H1 (cell line): ENCODE results near the gene CDYL. TPM values are rescaled to one million over a fixed set of nuclear protein-coding genes. Genes with fewer than 3 reads are reported as not detected.

Experiments used
- CTCF ChIA-PET: fragments of 300-600 bp; sonication (Branson Sonifier 250); formaldehyde crosslinking; loops from one replicate; lab custom pipeline; 2021; ENCODE audit not compliant: partially characterized antibody; lab: Charles Lee
- POLR2A ChIA-PET: fragments of 300-600 bp; sonication (Branson Sonifier 250); formaldehyde crosslinking; loops from one replicate; lab custom pipeline; 2021; ENCODE audit warnings: inconsistent platforms; ENCODE audit not compliant: partially characterized antibody; lab: Charles Lee
- DNase-seq, 2 experiments: peaks; one replicate each; pipeline versions ENCODE4 v3.0.0 to v3.0.0-alpha.2; 2010 to 2022; ENCODE audit warnings: low spot score in 2 of 2, low read depth in 1 of 2, mixed read lengths in 1 of 2
- FAIRE-seq: peaks from 2 replicates; lab custom pipeline; 2011; peaks lifted over from hg19 to GRCh38; lab: Jason Lieb, UNC
- H2AFZ ChIP-seq: 2 replicates; pipeline ENCODE4 v1.8.1; 2012; ENCODE audit warnings: low read length, inconsistent platforms
- H2AK5ac ChIP-seq: 2 replicates; pipeline ENCODE4 v1.6.1; 2013; ENCODE audit warnings: low read depth, low read length
- H2BK120ac ChIP-seq: replicated peaks from 2 replicates; pipeline ENCODE3; 2013; ENCODE audit warnings: low read depth, low read length, inconsistent platforms
- H2BK12ac ChIP-seq: 2 replicates; pipeline ENCODE4 v1.6.1; 2013; ENCODE audit warnings: low read depth, low read length
- H2BK15ac ChIP-seq: 2 replicates; pipeline ENCODE4 v1.6.1; 2013; ENCODE audit warnings: low read length
- H2BK20ac ChIP-seq: 2 replicates; pipeline ENCODE4 v1.6.1; 2013; ENCODE audit warnings: low read length
- H2BK5ac ChIP-seq: 2 replicates; pipeline ENCODE4 v1.6.1; 2013; ENCODE audit warnings: low read depth, low read length
- H3K14ac ChIP-seq: 2 replicates; pipeline ENCODE4 v1.6.1; 2013; ENCODE audit warnings: inconsistent platforms; ENCODE audit not compliant: insufficient read length
- H3K18ac ChIP-seq: 2 replicates; pipeline ENCODE4 v1.6.1; 2013; ENCODE audit warnings: low read length; ENCODE audit errors: extremely low read depth
- H3K23ac ChIP-seq: 2 replicates; pipeline ENCODE4 v1.6.1; 2013; ENCODE audit warnings: inconsistent platforms; ENCODE audit not compliant: insufficient read length
- H3K23me2 ChIP-seq: 2 replicates; pipeline ENCODE4 v1.6.1; 2013; ENCODE audit warnings: low read depth, low read length
- H3K27ac ChIP-seq: 2 replicates; pipeline ENCODE4 v1.6.1; 2011; ENCODE audit warnings: low read depth, low read length, inconsistent platforms
- H3K27me3 ChIP-seq, 4 experiments: replicated peaks in 1 of 4; 1 replicate in 1 of 4; 2 replicates in 3 of 4; pipeline versions ENCODE4 v1.6.1 to v1.8.1; 2011 to 2013; ENCODE audit warnings: low read length in 3 of 4, mild to moderate bottlenecking in 3 of 4, inconsistent platforms in 2 of 4, mixed read lengths in 2 of 4, moderate library complexity in 1 of 4; ENCODE audit not compliant: control insufficient read depth in 3 of 4, insufficient read depth in 3 of 4; ENCODE audit errors: extremely low read depth in 1 of 4
- H3K36me3 ChIP-seq, 4 experiments: 2 replicates each; pipeline versions ENCODE4 v1.6.1 to v1.8.1; 2011 to 2013; ENCODE audit warnings: mild to moderate bottlenecking in 4 of 4, low read length in 3 of 4, moderate library complexity in 2 of 4, control low read depth in 1 of 4, inconsistent platforms in 1 of 4; ENCODE audit not compliant: insufficient read depth in 4 of 4, control insufficient read depth in 2 of 4
- H3K4ac ChIP-seq: replicated peaks from 2 replicates; pipeline ENCODE3; 2013; ENCODE audit warnings: low read length, low read depth, mixed read lengths, inconsistent platforms; ENCODE audit not compliant: insufficient read length
- H3K4me1 ChIP-seq, 4 experiments: replicated peaks in 1 of 4; 1 replicate in 1 of 4; 2 replicates in 3 of 4; pipeline versions ENCODE4 v1.6.1 to v1.8.1; 2011 to 2013; ENCODE audit warnings: low read length in 3 of 4, inconsistent platforms in 2 of 4, mixed read lengths in 1 of 4; ENCODE audit not compliant: insufficient read depth in 4 of 4, control insufficient read depth in 3 of 4
- H3K4me2 ChIP-seq, 2 experiments: 2 replicates each; pipeline versions ENCODE4 v1.6.1 to v1.8.1; 2011 to 2013; ENCODE audit warnings: low read depth in 2 of 2, low read length in 2 of 2, control low read depth in 1 of 2, inconsistent platforms in 1 of 2, mild to moderate bottlenecking in 1 of 2; ENCODE audit not compliant: insufficient read depth in 1 of 2
- H3K4me3 ChIP-seq, 4 experiments: fragments of 200-600, 300-600 bp in 1 of 4; sonication (generic), shearing (Covaris generic), sonication (Bioruptor Twin) in 1 of 4; 2 replicates each; pipeline versions ENCODE4 v1.5.1 to v1.8.1; 2011 to 2016; ENCODE audit warnings: low read length in 4 of 4, low read depth in 3 of 4, control low read depth in 2 of 4, inconsistent platforms in 2 of 4, mild to moderate bottlenecking in 2 of 4, mixed read lengths in 1 of 4, moderate library complexity in 1 of 4; ENCODE audit not compliant: insufficient read depth in 2 of 4; ENCODE audit errors: extremely low read depth in 1 of 4
- H3K56ac ChIP-seq: replicated peaks from 2 replicates; pipeline ENCODE3; 2013; ENCODE audit warnings: low read depth, mild to moderate bottlenecking, mixed read lengths, low read length, inconsistent platforms; ENCODE audit not compliant: insufficient read length
- H3K79me1 ChIP-seq: 2 replicates; pipeline ENCODE4 v1.6.1; 2013; ENCODE audit warnings: low read depth, low read length, control low read depth
- H3K79me2 ChIP-seq, 2 experiments: 2 replicates each; pipeline versions ENCODE4 v1.6.1 to v1.8.1; 2012 to 2013; ENCODE audit warnings: low read length in 2 of 2, mild to moderate bottlenecking in 2 of 2, inconsistent platforms in 1 of 2; ENCODE audit not compliant: insufficient read depth in 2 of 2, control insufficient read depth in 1 of 2
- H3K9ac ChIP-seq, 4 experiments: replicated peaks in 1 of 4; 1 replicate in 1 of 4; 2 replicates in 3 of 4; pipeline versions ENCODE4 v1.6.1 to v1.8.1; 2011 to 2013; ENCODE audit warnings: low read depth in 3 of 4, low read length in 3 of 4, control low read depth in 2 of 4, mild to moderate bottlenecking in 2 of 4, moderate library complexity in 2 of 4, inconsistent platforms in 1 of 4; ENCODE audit errors: extremely low read depth in 1 of 4
- H3K9me3 ChIP-seq, 2 experiments: 2 replicates each; pipeline versions ENCODE4 v1.6.1 to v1.8.1; 2012 to 2013; ENCODE audit warnings: mild to moderate bottlenecking in 2 of 2, moderate library complexity in 2 of 2, control low read depth in 1 of 2, inconsistent platforms in 1 of 2, low read depth in 1 of 2, low read length in 1 of 2, mixed read lengths in 1 of 2; ENCODE audit not compliant: insufficient read depth in 2 of 2
- H4K20me1 ChIP-seq, 2 experiments: replicated peaks in 1 of 2; 2 replicates each; pipeline versions ENCODE3 to v1.8.1; 2011 to 2013; ENCODE audit warnings: inconsistent platforms in 2 of 2, low read length in 2 of 2, mild to moderate bottlenecking in 1 of 2; ENCODE audit not compliant: insufficient read depth in 2 of 2, control insufficient read depth in 1 of 2
- H4K5ac ChIP-seq: 2 replicates; pipeline ENCODE4 v1.6.1; 2013; ENCODE audit warnings: low read length, low read depth, mixed read lengths, inconsistent platforms; ENCODE audit not compliant: insufficient read length
- H4K8ac ChIP-seq: 2 replicates; pipeline ENCODE4 v1.8.0; 2013; ENCODE audit warnings: mild to moderate bottlenecking, moderate library complexity, low read length, inconsistent platforms; ENCODE audit not compliant: insufficient read depth; ENCODE audit errors: extremely low read depth
- H4K91ac ChIP-seq: replicated peaks from 2 replicates; pipeline ENCODE3; 2013; ENCODE audit warnings: low read length, mixed read lengths, inconsistent platforms; ENCODE audit not compliant: insufficient read length
- BACH1 ChIP-seq: IDR thresholded peaks from 2 replicates; pipeline ENCODE4 v1.6.1; 2012; ENCODE audit warnings: low read length, improper control_type of control experiment
- CHD1 ChIP-seq: IDR thresholded peaks from 2 replicates; pipeline ENCODE4 v1.6.1; 2012; ENCODE audit warnings: low read depth, low read length, improper control_type of control experiment
- CTBP2 ChIP-seq: IDR thresholded peaks from 2 replicates; pipeline ENCODE4 v1.7.0; 2011; ENCODE audit warnings: borderline replicate concordance, mild to moderate bottlenecking, moderate library complexity, mixed read lengths, low read length; ENCODE audit not compliant: insufficient read depth, insufficient read length
- EP300 ChIP-seq, 2 experiments: IDR thresholded peaks; 1 replicate in 1 of 2; 2 replicates in 1 of 2; pipeline ENCODE4 v1.6.1; 2011 to 2012; ENCODE audit warnings: low read depth in 2 of 2, low read length in 2 of 2, mild to moderate bottlenecking in 2 of 2, borderline replicate concordance in 1 of 2, inconsistent platforms in 1 of 2, moderate library complexity in 1 of 2
- KDM1A ChIP-seq: fragments of 200-600, 300-600 bp; sonication (generic); IDR thresholded peaks from 2 replicates; pipeline ENCODE4 v1.7.1; 2016; ENCODE audit warnings: mild to moderate bottlenecking, low read length, borderline replicate concordance
- POLR2AphosphoS5 ChIP-seq: IDR thresholded peaks from 2 replicates; pipeline ENCODE4 v1.6.1; 2011; ENCODE audit warnings: low read depth, low read length
- RAD21 ChIP-seq, 2 experiments: IDR thresholded peaks in 1 of 2; conservative IDR thresholded peaks in 1 of 2; 2 replicates each; pipeline ENCODE4 v1.6.1; 2011; ENCODE audit warnings: low read depth in 2 of 2, low read length in 2 of 2, improper control_type of control experiment in 1 of 2, inconsistent platforms in 1 of 2, mild to moderate bottlenecking in 1 of 2, moderate library complexity in 1 of 2
- SIRT6 ChIP-seq: IDR thresholded peaks from one replicate; pipeline ENCODE4 v1.7.1; 2012; ENCODE audit warnings: low read length, inconsistent platforms
- SIX5 ChIP-seq: IDR thresholded peaks from 2 replicates; pipeline ENCODE4 v1.6.1; 2011; ENCODE audit warnings: mild to moderate bottlenecking, low read depth, low read length
- SUZ12 ChIP-seq: fragments of 200-600 bp; sonication (generic); IDR thresholded peaks from 2 replicates; pipeline ENCODE4 v1.6.1; 2012; ENCODE audit warnings: mild to moderate bottlenecking, inconsistent platforms, low read length, moderate library complexity, mixed read lengths
- USF2 ChIP-seq: IDR thresholded peaks from 2 replicates; pipeline ENCODE4 v1.6.1; 2011; ENCODE audit warnings: low read length, improper control_type of control experiment
- WGBS, 2 experiments: shearing (Covaris generic) in 1 of 2; methylation state at CpG; one replicate each; pipeline versions ENCODE4 v1.1.6 to v1.1.7; 2013 to 2015; ENCODE audit warnings: low lambda C conversion rate in 2 of 2, mixed read lengths in 2 of 2, inconsistent platforms in 1 of 2, low coverage in 1 of 2, missing lambda C conversion rate in 1 of 2; ENCODE audit not compliant: insufficient replicate concordance in 2 of 2, insufficient coverage in 1 of 2, insufficient read length in 1 of 2; ENCODE audit errors: extremely low coverage in 1 of 2, missing lambda C conversion rate in 1 of 2; 5-methylcytosine and 5-hydroxymethylcytosine counted together
- polyA plus RNA-seq, 7 experiments: library from polyadenylated mRNA; depleted of rRNA in 3 of 7; stranded (reverse) in 5 of 7; unstranded in 2 of 7; fragments of >200 nt in 5 of 7; fragments of 200-250 nt in 2 of 7; gene quantifications; 1 replicate in 5 of 7; 2 replicates in 1 of 7; 4 replicates in 1 of 7; pipeline versions ENCODE4 v1.2.1 to v1.2.3, GENCODE V29; 2011 to 2013; ENCODE audit warnings: missing spikeins in 2 of 7, mixed read lengths in 2 of 7
- total RNA-seq: library from RNA; stranded (reverse); fragmentation: NEBNext Ultra II Directional; extraction: Animal tissue kit (Norgen Biotek cat#: 25700); gene quantifications from 2 replicates; pipeline ENCODE4 v1.2.1, GENCODE V29; 2021

CDYL gene
- total and polyA plus RNA-seq, 2 of the 8 experiments (the other 6 are each of a cell fraction or from before 2014, with no cell fraction given): 56.4 to 119 TPM

GRCh38 chr6:4903751-4904370 is 127.7 kb downstream of the CDYL start:
- Histone ChIP-seq H2BK20ac (no peak overlapping the region), H3K79me1 (peaks cover 26% of the 10 kb centered on the region), H4K5ac (no peak overlapping the region), H2AFZ (no peak overlapping the region), H3K4me2 (no peak overlapping the region), H3K23me2 (no peaks in the 10 kb centered on the region), H3K27ac (no peak overlapping the region), H3K36me3 (peaks cover 0 to 9% (median under 1%) of the 10 kb centered on the region in 4 experiments; a peak in 3 of 8 replicates), H3K14ac (no peak overlapping the region), H3K4me1 (peaks cover 0 to 11% (median 8%) of the 10 kb centered on the region in 4 experiments), H2BK5ac (no peak overlapping the region), H3K4ac (no peak overlapping the region), H3K56ac (no peak overlapping the region), H3K9me3 (no peaks in the 10 kb centered on the region), H2BK12ac (no peak overlapping the region), H3K27me3 (no peaks in the 10 kb centered on the region), H3K23ac (no peak overlapping the region), H4K20me1 (peaks cover 25 to 26% of the 10 kb centered on the region in 2 experiments), H4K91ac (no peak overlapping the region), H3K9ac (no peak overlapping the region), H3K79me2 (peaks cover 4 to 98% of the 10 kb centered on the region in 2 experiments; a peak in 3 of 4 replicates), H2BK120ac (no peak overlapping the region), H4K8ac (no peak overlapping the region), H3K18ac (no peak overlapping the region), H2AK5ac (no peak overlapping the region), H2BK15ac (no peak overlapping the region), H3K4me3 (no peak overlapping the region)
- FAIRE-seq (no peak), DNase-seq (no peak)
- ChIA-PET POLR2A (interaction anchor here (0.6 to 1.7 kb wide), 3 partner anchors 9 to 751 kb away, joined by 3 to 4 read pairs (median 4); no protein-coding TSS in a partner anchor), CTCF (interaction anchor here (1.0 to 1.7 kb wide), 3 partner anchors 8 to 113 kb away, joined by 3 to 5 read pairs (median 4); no protein-coding TSS in a partner anchor)
- WGBS, 2 experiments: 89% methylated on average over 12 of the region's 12 CpGs; no CpG with 5 or more reads in 1 of the 2 experiments
- TF ChIP-seq BACH1 (no peak), SIX5 (no peak), POLR2AphosphoS5 (no peak), SIRT6 (no peak), CTBP2 (no peak), SUZ12 (no peak), CHD1 (no peak), USF2 (no peak), RAD21 (IDR thresholded peaks at IDR 0.05 in 1 of 2, conservative IDR thresholded peaks at IDR 0.05 in 1 of 2; ENCODE audit: low read depth in 2 of 2, low read length in 2 of 2) (no peak), KDM1A (no peak), EP300 (IDR thresholded peaks at IDR 0.05; ENCODE audit: borderline replicate concordance in 1 of 2, low read depth in 2 of 2, low read length in 2 of 2) (no peak)
